Neural progenitor cell (in vitro differentiated cells): ENCODE results near the gene ITGA8. TPM values are rescaled to one million over a fixed set of nuclear protein-coding genes. Genes with fewer than 3 reads are reported as not detected.

Source experiments
- DNase-seq: peaks from one replicate; pipeline ENCODE4 v3.0.0-alpha.2; 2016; ENCODE audit warnings: low spot score
- H2AFZ ChIP-seq: fragments of 200-600 bp; sonication (generic); replicated peaks from 2 replicates; pipeline ENCODE4 v1.6.1; 2016; ENCODE audit warnings: antibody characterized with exemption
- H3F3A ChIP-seq: fragments of 200-600 bp; sonication (generic); 2 replicates; pipeline ENCODE4 v1.6.1; 2016; ENCODE audit warnings: antibody characterized with exemption, low read depth
- H3K27ac ChIP-seq: fragments of 200-600 bp; sonication (generic); 2 replicates; pipeline ENCODE4 v1.5.1; 2016; ENCODE audit warnings: mild to moderate bottlenecking
- H3K27me3 ChIP-seq: fragments of 200-600 bp; sonication (generic); 2 replicates; pipeline ENCODE4 v1.6.1; 2016; ENCODE audit warnings: mild to moderate bottlenecking, moderate library complexity
- H3K36me3 ChIP-seq: fragments of 200-600 bp; sonication (generic); 2 replicates; pipeline ENCODE4 v1.5.1; 2016
- H3K4me1 ChIP-seq: fragments of 200-600 bp; sonication (generic); 2 replicates; pipeline ENCODE4 v1.6.1; 2016; ENCODE audit warnings: mixed run types
- H3K4me2 ChIP-seq: fragments of 200-600 bp; sonication (generic); 2 replicates; pipeline ENCODE4 v1.6.1; 2016
- H3K4me3 ChIP-seq: fragments of 200-600 bp; sonication (generic); 2 replicates; pipeline ENCODE4 v1.5.1; 2016
- H3K79me2 ChIP-seq: fragments of 200-600 bp; sonication (generic); 2 replicates; pipeline ENCODE4 v1.6.1; 2016; ENCODE audit warnings: low read depth
- H3K9ac ChIP-seq: fragments of 200-600 bp; sonication (generic); 2 replicates; pipeline ENCODE4 v1.6.1; 2016
- H3K9me3 ChIP-seq: fragments of 200-600 bp; sonication (generic); 2 replicates; pipeline ENCODE4 v1.5.1; 2016; ENCODE audit warnings: low read depth
- H4K20me1 ChIP-seq: fragments of 200-600 bp; sonication (generic); 2 replicates; pipeline ENCODE4 v1.6.1; 2016; ENCODE audit warnings: low read depth
- H3K27ac Mint-ChIP-seq: 3 replicates; pipeline ENCODE4 v1.8.0; 2021; ENCODE audit warnings: mixed read lengths
- H3K27me3 Mint-ChIP-seq: 2 replicates; pipeline ENCODE4 v1.8.0; 2022; ENCODE audit warnings: low read depth, mild to moderate bottlenecking, inconsistent platforms, moderate library complexity, mixed read lengths; ENCODE audit not compliant: insufficient read depth
- H3K36me3 Mint-ChIP-seq: 3 replicates; pipeline ENCODE4 v1.8.0; 2021; ENCODE audit warnings: mixed read lengths
- H3K4me1 Mint-ChIP-seq: 3 replicates; pipeline ENCODE4 v1.8.0; 2021; ENCODE audit warnings: mixed read lengths
- H3K4me3 Mint-ChIP-seq: 3 replicates; pipeline ENCODE4 v1.8.0; 2021; ENCODE audit warnings: mild to moderate bottlenecking, moderate library complexity, mixed read lengths
- H3K9me3 Mint-ChIP-seq: 3 replicates; pipeline ENCODE4 v1.8.0; 2020; ENCODE audit warnings: mixed read lengths
- EZH2 ChIP-seq: fragments of 200-600 bp; sonication (generic); IDR thresholded peaks from 2 replicates; pipeline ENCODE4 v1.6.1; 2017; ENCODE audit warnings: antibody characterized with exemption, mild to moderate bottlenecking, moderate library complexity
- EZH2phosphoT487 ChIP-seq: fragments of 200-600 bp; sonication (generic); IDR thresholded peaks from 2 replicates; pipeline ENCODE4 v1.6.1; 2017; ENCODE audit warnings: antibody characterized with exemption
- total RNA-seq: library from RNA; depleted of rRNA; stranded (reverse); fragments of >200 nt; gene quantifications from 2 replicates; pipeline ENCODE4 v1.2.3, GENCODE V29; 2015; ENCODE audit warnings: low replicate concordance
- TF ChIP-seq, protein P1 (sequence below): fragments of 200-600 bp; sonication (generic); IDR thresholded peaks from 2 replicates; pipeline ENCODE4 v1.5.1; 2017; ENCODE audit warnings: antibody characterized with exemption, mild to moderate bottlenecking

The ITGA8 gene
- total RNA-seq, 1 donor from 2014 or later = 0.15 TPM

DNA sequence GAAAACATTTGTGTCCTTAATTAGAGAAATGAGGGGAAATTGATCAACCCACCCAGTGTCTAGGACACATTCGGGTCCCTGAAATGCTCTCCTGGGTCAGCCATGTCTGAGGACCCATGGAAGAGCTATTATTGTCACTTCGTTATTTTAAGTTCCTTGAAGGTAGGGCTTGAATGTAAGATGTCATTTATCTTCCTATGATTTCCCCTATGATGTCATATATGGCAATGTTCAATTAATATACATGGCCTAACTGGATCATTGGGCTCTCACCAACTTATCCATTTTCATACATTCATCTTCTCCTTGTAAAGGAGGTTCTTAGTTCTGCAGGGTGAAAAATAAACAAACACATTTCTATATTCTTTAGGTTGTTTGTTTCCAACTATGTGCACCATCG, 235.6 kb downstream of the ITGA8 start:
- TF ChIP-seq, protein P1, sequence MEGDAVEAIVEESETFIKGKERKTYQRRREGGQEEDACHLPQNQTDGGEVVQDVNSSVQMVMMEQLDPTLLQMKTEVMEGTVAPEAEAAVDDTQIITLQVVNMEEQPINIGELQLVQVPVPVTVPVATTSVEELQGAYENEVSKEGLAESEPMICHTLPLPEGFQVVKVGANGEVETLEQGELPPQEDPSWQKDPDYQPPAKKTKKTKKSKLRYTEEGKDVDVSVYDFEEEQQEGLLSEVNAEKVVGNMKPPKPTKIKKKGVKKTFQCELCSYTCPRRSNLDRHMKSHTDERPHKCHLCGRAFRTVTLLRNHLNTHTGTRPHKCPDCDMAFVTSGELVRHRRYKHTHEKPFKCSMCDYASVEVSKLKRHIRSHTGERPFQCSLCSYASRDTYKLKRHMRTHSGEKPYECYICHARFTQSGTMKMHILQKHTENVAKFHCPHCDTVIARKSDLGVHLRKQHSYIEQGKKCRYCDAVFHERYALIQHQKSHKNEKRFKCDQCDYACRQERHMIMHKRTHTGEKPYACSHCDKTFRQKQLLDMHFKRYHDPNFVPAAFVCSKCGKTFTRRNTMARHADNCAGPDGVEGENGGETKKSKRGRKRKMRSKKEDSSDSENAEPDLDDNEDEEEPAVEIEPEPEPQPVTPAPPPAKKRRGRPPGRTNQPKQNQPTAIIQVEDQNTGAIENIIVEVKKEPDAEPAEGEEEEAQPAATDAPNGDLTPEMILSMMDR = no peak
- TF ChIP-seq EZH2phosphoT487 (no peak), EZH2 (no peak)

DNA sequence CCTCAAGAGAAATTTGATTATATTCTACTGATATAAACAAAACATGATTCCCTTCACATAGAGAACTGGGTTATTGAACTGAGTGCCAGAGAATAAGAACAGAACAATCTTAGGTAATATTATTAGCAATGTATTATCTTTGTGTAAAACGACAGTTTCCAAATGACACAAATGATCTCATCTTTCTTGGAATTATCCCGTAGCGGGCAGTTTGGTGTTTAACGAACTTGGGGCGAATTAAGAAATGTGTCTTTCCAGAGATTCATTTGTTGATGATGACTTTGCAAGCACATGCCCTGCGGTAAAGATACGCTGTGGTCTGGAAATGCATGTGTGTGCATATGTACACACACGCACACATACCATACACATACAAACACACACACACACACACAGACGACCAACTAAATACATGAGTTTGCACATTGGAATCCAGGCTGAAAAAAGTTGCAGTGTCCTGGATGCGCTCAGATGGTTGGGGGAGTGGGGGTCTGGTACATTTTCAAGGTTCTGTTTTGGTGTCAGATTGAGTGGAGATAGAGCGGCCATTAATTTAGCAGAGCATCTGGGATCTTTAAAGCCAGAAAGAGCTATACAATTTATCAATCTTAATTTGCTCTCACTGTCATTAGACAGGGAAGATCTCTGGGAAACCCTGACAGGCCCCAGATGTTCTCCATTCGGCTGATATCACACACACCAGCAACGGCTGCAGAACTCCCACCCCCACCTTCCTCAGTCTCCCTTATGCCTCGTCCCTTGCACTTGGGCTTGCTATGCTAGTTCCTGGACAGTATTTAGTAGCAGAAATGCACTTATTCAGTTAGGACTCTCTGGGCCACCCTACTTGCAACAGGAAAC, 236.3 kb downstream of the ITGA8 start:
- H3K4me2 ChIP-seq = no peak overlapping the region
- no peaks in the 10 kb centered on the region for H4K20me1 ChIP-seq
- H3K4me1 Mint-ChIP-seq = peaks cover 31% of the 10 kb centered on the region
- TF ChIP-seq EZH2 (no peak), EZH2phosphoT487 (no peak)
- TF ChIP-seq, protein P1 = no peak
- no peaks in the 10 kb centered on the region for H3K9me3 ChIP-seq
- H3K4me1 ChIP-seq = peaks cover 14% of the 10 kb centered on the region
- no peak for DNase-seq
- no peak overlapping the region for H3K4me3 ChIP-seq
- H3K27me3 ChIP-seq = peaks cover 24% of the 10 kb centered on the region
- no peaks in the 10 kb centered on the region for H3K79me2 ChIP-seq
- H3K36me3 Mint-ChIP-seq = no peaks in the 10 kb centered on the region
- H3K27ac Mint-ChIP-seq = no peak overlapping the region
- H3F3A ChIP-seq = peaks cover 13% of the 10 kb centered on the region
- no peak overlapping the region for H3K4me3 Mint-ChIP-seq
- H3K27me3 Mint-ChIP-seq = peaks cover 9% of the 10 kb centered on the region
- no peak overlapping the region for H3K27ac ChIP-seq
- H3K9ac ChIP-seq = no peak overlapping the region
- H2AFZ ChIP-seq = no peak overlapping the region
- H3K9me3 Mint-ChIP-seq = peaks cover 23% of the 10 kb centered on the region
- H3K36me3 ChIP-seq = no peaks in the 10 kb centered on the region

More for the DNA sequence above, 235.6 kb downstream of the ITGA8 start:
- Histone ChIP-seq H3F3A (peaks cover 6% of the 10 kb centered on the region), H3K4me2 (no peak overlapping the region), H3K4me1 (peaks cover 7% of the 10 kb centered on the region), H3K27me3 (peaks cover 24% of the 10 kb centered on the region), H2AFZ (no peak overlapping the region), H3K9me3 (no peaks in the 10 kb centered on the region), H4K20me1 (no peaks in the 10 kb centered on the region), H3K79me2 (no peaks in the 10 kb centered on the region), H3K36me3 (no peaks in the 10 kb centered on the region), H3K4me3 (no peak overlapping the region), H3K9ac (no peak overlapping the region), H3K27ac (no peak overlapping the region)
- Mint-ChIP-seq H3K9me3 (peaks cover 23% of the 10 kb centered on the region), H3K4me1 (peaks cover 28% of the 10 kb centered on the region), H3K27me3 (peaks cover 9% of the 10 kb centered on the region), H3K36me3 (no peaks in the 10 kb centered on the region), H3K4me3 (no peak overlapping the region), H3K27ac (no peak overlapping the region)
- DNase-seq = no peak

DNA sequence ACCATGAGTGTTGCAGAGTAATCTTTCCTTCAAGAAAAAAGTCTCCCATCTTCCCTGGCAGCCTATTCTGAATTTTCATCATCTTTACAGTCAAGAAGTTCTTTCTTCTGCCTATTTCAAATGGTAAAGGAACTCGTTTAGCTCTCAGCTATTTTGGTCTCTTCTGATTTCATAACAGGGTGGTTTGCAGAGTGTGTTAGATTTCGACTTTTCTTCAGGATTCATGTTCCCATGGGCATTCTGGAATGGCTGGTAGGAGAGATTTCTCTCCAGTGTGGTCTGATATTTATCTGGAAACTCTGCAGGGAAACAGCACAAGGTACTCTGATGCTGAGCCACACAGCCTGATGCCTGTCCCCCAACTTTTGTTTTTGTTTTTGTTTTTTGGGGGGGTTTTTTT, 237.6 kb downstream of the ITGA8 start:
- peaks cover 26% of the 10 kb centered on the region for H3F3A ChIP-seq
- no peaks in the 10 kb centered on the region for H4K20me1 ChIP-seq
- Mint-ChIP-seq H3K4me3 (no peak overlapping the region), H3K27me3 (peaks cover 13% of the 10 kb centered on the region), H3K9me3 (peaks cover 19% of the 10 kb centered on the region), H3K36me3 (no peaks in the 10 kb centered on the region), H3K4me1 (peaks cover 44% of the 10 kb centered on the region), H3K27ac (no peak overlapping the region)
- H3K27me3 ChIP-seq = peaks cover 24% of the 10 kb centered on the region
- H3K27ac ChIP-seq = no peak overlapping the region
- no peaks in the 10 kb centered on the region for H3K79me2 ChIP-seq
- no peak overlapping the region for H3K9ac ChIP-seq
- TF ChIP-seq EZH2 (no peak), EZH2phosphoT487 (no peak)
- TF ChIP-seq, protein P1 = no peak
- no peak overlapping the region for H3K4me2 ChIP-seq
- no peak overlapping the region for H2AFZ ChIP-seq
- peaks cover 27% of the 10 kb centered on the region for H3K4me1 ChIP-seq
- no peaks in the 10 kb centered on the region for H3K36me3 ChIP-seq
- no peak for DNase-seq
- no peak overlapping the region for H3K4me3 ChIP-seq
- no peaks in the 10 kb centered on the region for H3K9me3 ChIP-seq
